ENCODE measurements around the gene ITIH1. TPM values are rescaled to one million over a fixed set of nuclear protein-coding genes. Genes with fewer than 3 reads are reported as not detected.
A peak's percentile ranks its signal among the peaks of the same experiment; 100 is the strongest.

ITIH1 gene
- total RNA-seq, 1 donor from 2014 or later, result not detected

DNA sequence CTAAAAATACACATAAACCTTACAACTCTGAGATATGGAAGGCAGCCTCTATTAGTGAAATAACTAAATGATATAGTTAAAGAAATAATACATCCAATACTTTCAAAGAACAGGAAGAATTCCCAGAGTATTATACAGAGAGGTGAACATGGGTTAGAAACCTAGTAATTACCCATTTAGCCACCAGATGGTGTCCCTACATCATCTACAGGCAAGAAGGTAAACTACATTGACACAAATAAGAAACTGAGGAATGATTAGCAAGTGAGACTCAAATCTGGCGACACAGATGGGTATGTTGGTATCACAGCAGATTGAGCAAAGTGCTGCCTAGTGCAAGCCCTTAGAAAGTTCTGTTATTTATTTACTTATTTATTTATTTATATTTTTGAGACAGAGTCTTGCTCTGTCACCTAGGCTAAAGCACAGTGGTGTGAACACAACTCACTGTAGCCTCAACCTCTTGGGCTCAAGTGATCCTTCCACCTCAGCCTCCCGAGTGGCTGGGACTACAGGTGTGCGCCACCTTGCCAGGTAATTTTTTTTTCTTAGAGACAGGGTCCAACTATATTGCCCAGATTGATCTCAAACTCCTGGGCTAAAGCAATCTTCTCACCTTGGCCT, 34.9 kb upstream of the ITIH1 start:
- TF ChIP-seq, protein P1, sequence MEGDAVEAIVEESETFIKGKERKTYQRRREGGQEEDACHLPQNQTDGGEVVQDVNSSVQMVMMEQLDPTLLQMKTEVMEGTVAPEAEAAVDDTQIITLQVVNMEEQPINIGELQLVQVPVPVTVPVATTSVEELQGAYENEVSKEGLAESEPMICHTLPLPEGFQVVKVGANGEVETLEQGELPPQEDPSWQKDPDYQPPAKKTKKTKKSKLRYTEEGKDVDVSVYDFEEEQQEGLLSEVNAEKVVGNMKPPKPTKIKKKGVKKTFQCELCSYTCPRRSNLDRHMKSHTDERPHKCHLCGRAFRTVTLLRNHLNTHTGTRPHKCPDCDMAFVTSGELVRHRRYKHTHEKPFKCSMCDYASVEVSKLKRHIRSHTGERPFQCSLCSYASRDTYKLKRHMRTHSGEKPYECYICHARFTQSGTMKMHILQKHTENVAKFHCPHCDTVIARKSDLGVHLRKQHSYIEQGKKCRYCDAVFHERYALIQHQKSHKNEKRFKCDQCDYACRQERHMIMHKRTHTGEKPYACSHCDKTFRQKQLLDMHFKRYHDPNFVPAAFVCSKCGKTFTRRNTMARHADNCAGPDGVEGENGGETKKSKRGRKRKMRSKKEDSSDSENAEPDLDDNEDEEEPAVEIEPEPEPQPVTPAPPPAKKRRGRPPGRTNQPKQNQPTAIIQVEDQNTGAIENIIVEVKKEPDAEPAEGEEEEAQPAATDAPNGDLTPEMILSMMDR (conservative IDR thresholded peaks at IDR 0.05), result peak; percentile 68
- Mint-ChIP-seq H3K4me3 (no peak overlapping the region), H3K36me3 (ENCODE audit: low read depth) (peaks cover 16% of the 10 kb centered on the region), H3K27me3 (ENCODE audit: low read depth) (no peaks in the 10 kb centered on the region), H3K27ac (ENCODE audit: unreplicated experiment) (no peak overlapping the region), H3K4me1 (no peaks in the 10 kb centered on the region), H3K9me3 (no peaks in the 10 kb centered on the region)
- DNase-seq (ENCODE audit: low read depth, low spot score), result no peak

DNA sequence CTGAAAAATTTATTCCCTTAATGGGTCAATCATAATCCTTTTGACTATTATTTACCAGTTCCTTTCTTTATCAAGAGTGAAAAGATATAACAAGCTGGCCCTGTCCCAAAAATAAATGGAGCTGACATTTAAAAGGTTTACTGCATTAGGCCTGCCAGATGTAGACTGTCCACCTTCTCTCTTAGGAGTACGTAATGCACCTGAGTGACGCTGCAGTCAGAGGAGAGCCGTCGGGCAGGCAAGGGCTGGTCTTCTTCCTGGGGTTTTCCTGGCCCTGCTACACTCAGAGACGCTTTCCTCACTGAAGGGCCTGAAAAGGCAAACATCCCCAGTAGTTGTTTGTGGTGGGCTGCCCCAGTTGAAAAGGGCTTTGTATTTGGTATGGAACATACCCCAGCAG, 34.2 kb upstream of the ITIH1 start:
- TF ChIP-seq, protein P1 (conservative IDR thresholded peaks at IDR 0.05), result no peak
- Mint-ChIP-seq H3K9me3 (no peaks in the 10 kb centered on the region), H3K27ac (ENCODE audit: unreplicated experiment) (no peak overlapping the region), H3K36me3 (ENCODE audit: low read depth) (peaks cover 15% of the 10 kb centered on the region), H3K4me3 (no peak overlapping the region), H3K27me3 (ENCODE audit: low read depth) (no peaks in the 10 kb centered on the region), H3K4me1 (no peaks in the 10 kb centered on the region)
- no peak for DNase-seq (ENCODE audit: low read depth, low spot score)

DNA sequence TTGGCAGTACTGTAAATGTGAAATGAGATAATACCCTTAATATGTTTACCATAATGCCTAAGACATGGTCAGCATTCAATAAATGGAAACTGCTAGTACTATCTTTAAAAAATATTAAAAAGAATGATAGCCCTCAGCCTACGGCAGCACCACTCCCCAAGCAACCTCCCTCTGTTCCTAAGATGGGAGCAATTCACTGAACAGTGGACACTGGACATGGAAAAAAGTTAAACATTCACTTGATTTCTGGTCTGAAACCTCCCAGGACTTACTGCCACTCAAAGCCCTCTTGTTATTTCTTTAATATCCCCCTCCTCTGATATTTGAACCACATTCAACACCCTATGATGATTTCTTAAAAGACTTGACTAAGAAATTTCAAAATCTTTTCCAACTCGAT, 33.7 kb upstream of the ITIH1 start:
- no peaks in the 10 kb centered on the region for H3K4me1 Mint-ChIP-seq
- no peak overlapping the region for H3K27ac Mint-ChIP-seq (ENCODE audit: unreplicated experiment)
- DNase-seq (ENCODE audit: low read depth, low spot score), result no peak
- H3K4me3 Mint-ChIP-seq, result no peak overlapping the region
- TF ChIP-seq, protein P1 (conservative IDR thresholded peaks at IDR 0.05), result no peak
- H3K27me3 Mint-ChIP-seq (ENCODE audit: low read depth), result no peaks in the 10 kb centered on the region
- no peaks in the 10 kb centered on the region for H3K9me3 Mint-ChIP-seq
- H3K36me3 Mint-ChIP-seq (ENCODE audit: low read depth), result peaks cover 20% of the 10 kb centered on the region

- Mint-ChIP-seq H3K4me3 (no peak overlapping the region), H3K27me3 (ENCODE audit: low read depth) (no peaks in the 10 kb centered on the region), H3K4me1 (no peaks in the 10 kb centered on the region), H3K27ac (ENCODE audit: unreplicated experiment) (no peak overlapping the region), H3K36me3 (ENCODE audit: low read depth) (peaks cover 28% of the 10 kb centered on the region), H3K9me3 (no peaks in the 10 kb centered on the region)
- DNase-seq (ENCODE audit: low read depth, low spot score), result no peak
- TF ChIP-seq, protein P1 (conservative IDR thresholded peaks at IDR 0.05), result no peak
These were observed 25.2 kb upstream of the ITIH1 start for GRCh38 chr3:52752045-52752660.

DNA sequence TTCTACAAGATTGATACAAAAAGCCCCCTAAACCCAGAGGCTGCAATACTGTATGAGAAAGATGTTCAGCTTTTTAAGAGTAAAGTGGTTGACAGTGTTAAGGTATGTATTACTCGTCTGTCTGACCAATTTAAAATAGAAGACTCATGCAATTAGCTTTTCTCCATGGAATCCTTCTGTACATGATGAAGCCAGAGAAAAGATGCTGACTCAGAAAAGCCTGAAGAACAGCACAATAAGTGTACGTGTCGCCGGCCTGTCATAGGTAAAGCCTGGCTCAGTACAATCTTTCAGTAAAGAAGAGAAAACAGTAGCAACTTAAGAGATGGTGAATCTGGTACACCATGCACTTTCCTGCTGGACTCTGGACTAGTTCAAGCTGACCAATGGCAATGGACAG, 23.0 kb upstream of the ITIH1 start:
- peaks cover 29% of the 10 kb centered on the region for H3K36me3 Mint-ChIP-seq (ENCODE audit: low read depth)

More for the DNA sequence above, 23.0 kb upstream of the ITIH1 start:
- Mint-ChIP-seq H3K4me1 (no peaks in the 10 kb centered on the region), H3K4me3 (no peak overlapping the region), H3K27me3 (ENCODE audit: low read depth) (no peaks in the 10 kb centered on the region), H3K27ac (ENCODE audit: unreplicated experiment) (no peak overlapping the region), H3K9me3 (no peaks in the 10 kb centered on the region)
- TF ChIP-seq, protein P1 (conservative IDR thresholded peaks at IDR 0.05), result no peak
- no peak for DNase-seq (ENCODE audit: low read depth, low spot score)

Measured in neural crest cell (in vitro differentiated cells).